Measurements from ENCODE around the gene PRPSAP2.
"Not testable (repeated sequence)": the region's sequence is repeated elsewhere in the genome, so short reads cannot be mapped to it uniquely, and the experiment has no call there.

The PRPSAP2 gene

GRCh38 chr17:18946536-18946935, 88.6 kb downstream of the PRPSAP2 start:
- no peak for DNase-seq

GRCh38 chr17:18947866-18948265, 89.9 kb downstream of the PRPSAP2 start:
- no peak for DNase-seq

- no peak for DNase-seq
Measured at GRCh38 chr17:18948476-18949006, 90.6 kb downstream of the PRPSAP2 start.

GRCh38 chr17:18949566-18949965, 91.6 kb downstream of the PRPSAP2 start:
- no peak for DNase-seq

GRCh38 chr17:18950346-18950745, 92.4 kb downstream of the PRPSAP2 start:
- DNase-seq: no peak

- no peak for DNase-seq
Measured at GRCh38 chr17:18950944-18951905, 93.3 kb downstream of the PRPSAP2 start.

GRCh38 chr17:18951941-18952842, 94.3 kb downstream of the PRPSAP2 start, which contains the start of gene SLC5A10:
Gene SLC5A10 (plus strand): TSS chr17:18952165. CDS start chr17:18952206, 41 bp downstream.
- DNase-seq: no peak

- DNase-seq: no peak
Measured at GRCh38 chr17:18953231-18953728, 95.3 kb downstream of the PRPSAP2 start.

- no peak for DNase-seq
Measured at GRCh38 chr17:18954321-18954720, 96.4 kb downstream of the PRPSAP2 start.

- DNase-seq: no peak
Measured at GRCh38 chr17:18955009-18955408, 97.1 kb downstream of the PRPSAP2 start.

GRCh38 chr17:18956021-18956420, 98.1 kb downstream of the PRPSAP2 start:
- DNase-seq: not testable (repeated sequence)

- no peak for DNase-seq
Measured at GRCh38 chr17:18956581-18956980, 98.7 kb downstream of the PRPSAP2 start.

- no peak for DNase-seq
Measured at GRCh38 chr17:18957831-18958230, 99.9 kb downstream of the PRPSAP2 start.

GRCh38 chr17:18958611-18959010, 100.7 kb downstream of the PRPSAP2 start:
- no peak for DNase-seq

- DNase-seq: no peak
Measured at GRCh38 chr17:18959071-18959844, 101.3 kb downstream of the PRPSAP2 start.

- no peak for DNase-seq
Measured at GRCh38 chr17:18959845-18960240, 101.9 kb downstream of the PRPSAP2 start.

GRCh38 chr17:18960241-18960665, 102.3 kb downstream of the PRPSAP2 start:
- no peak for DNase-seq

- peak in 1 of 2 donors; percentile 48 for DNase-seq
Measured at GRCh38 chr17:18960803-18961511, 103.0 kb downstream of the PRPSAP2 start.

GRCh38 chr17:18961634-18962493, 103.9 kb downstream of the PRPSAP2 start:
- no peak for DNase-seq

GRCh38 chr17:18962494-18962815, 104.5 kb downstream of the PRPSAP2 start:
- DNase-seq: no peak
